Central memory CD8-positive, alpha-beta T cell (primary cell): ENCODE measurements around the gene SEC61A1.
A peak's percentile ranks its signal among the peaks of the same experiment; 100 is the strongest.

Experiments used
- ATAC-seq: fragments of 150-1000 bp; cut with Tn5 transposase; replicated peaks from 2 replicates; pipeline ENCODE4 v1.10.0; 2022; ENCODE audit warnings: mild to moderate bottlenecking, moderate FRiP score, moderate number of reproducible peaks; ENCODE audit not compliant: poor library complexity, severe bottlenecking; ENCODE audit errors: extremely low read depth
- DNase-seq, 2 donors: peaks; one replicate each; pipeline ENCODE4 v3.0.0; 2021; ENCODE audit warnings: low spot score in 2 of 2
- H3K27ac Mint-ChIP-seq: one replicate; pipeline ENCODE4 v1.8.0; 2022; ENCODE audit warnings: low read depth, mild to moderate bottlenecking, moderate library complexity, mixed read lengths
- H3K27me3 Mint-ChIP-seq: one replicate; pipeline ENCODE4 v1.8.0; 2022; ENCODE audit warnings: mixed read lengths
- H3K36me3 Mint-ChIP-seq: one replicate; pipeline ENCODE4 v1.8.0; 2022; ENCODE audit warnings: mild to moderate bottlenecking, moderate library complexity, mixed read lengths; ENCODE audit not compliant: insufficient read depth
- H3K4me1 Mint-ChIP-seq: one replicate; pipeline ENCODE4 v1.8.0; 2022; ENCODE audit warnings: mixed read lengths
- H3K4me3 Mint-ChIP-seq: one replicate; pipeline ENCODE4 v1.8.0; 2022; ENCODE audit warnings: mild to moderate bottlenecking, moderate library complexity, mixed read lengths
- H3K9me3 Mint-ChIP-seq: one replicate; pipeline ENCODE4 v1.8.0; 2022; ENCODE audit warnings: mixed read lengths

Gene SEC61A1

DNA sequence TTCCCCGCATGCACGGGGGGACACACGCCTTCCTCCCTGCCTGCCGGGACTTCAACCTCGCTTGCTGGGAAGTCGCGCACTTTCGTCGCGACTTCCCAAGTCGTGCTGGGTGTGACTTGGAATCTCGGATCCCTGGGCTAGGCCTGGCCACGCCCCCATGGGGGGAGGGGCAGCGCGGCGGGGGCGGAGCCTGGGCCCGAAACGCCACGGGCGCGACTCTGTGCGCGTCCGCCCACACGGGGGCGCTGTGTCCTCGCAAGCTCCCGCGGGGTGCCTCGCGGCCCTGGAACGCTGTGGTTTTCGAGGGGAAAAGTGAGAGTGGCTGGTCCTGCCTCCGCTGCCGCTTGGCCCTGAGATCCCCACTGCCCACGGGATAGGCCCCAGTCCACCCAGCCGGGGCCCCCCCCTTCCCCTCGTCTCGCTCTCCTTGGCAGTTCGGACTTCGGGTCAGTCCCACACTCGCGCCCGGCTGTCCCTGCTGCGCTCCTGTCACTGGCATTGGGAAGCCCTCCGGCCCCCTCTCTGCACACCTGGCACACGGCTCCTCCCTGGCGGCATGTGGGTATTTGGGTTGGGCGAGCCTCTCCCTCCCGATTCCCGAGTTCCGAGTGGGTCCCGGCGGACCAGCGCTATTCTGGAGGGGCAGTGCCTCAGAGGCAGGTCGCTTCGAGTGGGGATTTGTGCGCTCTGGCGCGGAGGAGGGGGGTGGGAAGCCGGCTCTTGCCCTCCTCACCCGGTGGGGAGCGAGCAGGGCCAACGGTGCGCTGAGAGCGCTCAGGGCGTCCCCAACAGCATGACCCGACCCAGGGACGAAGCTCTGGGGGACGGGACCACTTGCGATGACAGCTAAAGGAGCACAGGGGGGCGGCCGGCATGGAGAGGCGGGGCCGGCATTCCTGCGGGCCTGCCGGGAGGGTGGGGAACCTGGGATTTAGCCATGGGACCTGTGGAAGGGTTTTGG is 23.6 kb downstream of the SEC61A1 start:
- Mint-ChIP-seq H3K9me3 (no peaks in the 10 kb centered on the region), H3K4me1 (no peaks in the 10 kb centered on the region), H3K36me3 (peaks cover 24% of the 10 kb centered on the region), H3K27me3 (no peaks in the 10 kb centered on the region), H3K27ac (no peak overlapping the region), H3K4me3 (peak overlapping the region; percentile 58)
- ATAC-seq (peak; percentile 87), DNase-seq (peak; percentile 67 to 81)

DNA sequence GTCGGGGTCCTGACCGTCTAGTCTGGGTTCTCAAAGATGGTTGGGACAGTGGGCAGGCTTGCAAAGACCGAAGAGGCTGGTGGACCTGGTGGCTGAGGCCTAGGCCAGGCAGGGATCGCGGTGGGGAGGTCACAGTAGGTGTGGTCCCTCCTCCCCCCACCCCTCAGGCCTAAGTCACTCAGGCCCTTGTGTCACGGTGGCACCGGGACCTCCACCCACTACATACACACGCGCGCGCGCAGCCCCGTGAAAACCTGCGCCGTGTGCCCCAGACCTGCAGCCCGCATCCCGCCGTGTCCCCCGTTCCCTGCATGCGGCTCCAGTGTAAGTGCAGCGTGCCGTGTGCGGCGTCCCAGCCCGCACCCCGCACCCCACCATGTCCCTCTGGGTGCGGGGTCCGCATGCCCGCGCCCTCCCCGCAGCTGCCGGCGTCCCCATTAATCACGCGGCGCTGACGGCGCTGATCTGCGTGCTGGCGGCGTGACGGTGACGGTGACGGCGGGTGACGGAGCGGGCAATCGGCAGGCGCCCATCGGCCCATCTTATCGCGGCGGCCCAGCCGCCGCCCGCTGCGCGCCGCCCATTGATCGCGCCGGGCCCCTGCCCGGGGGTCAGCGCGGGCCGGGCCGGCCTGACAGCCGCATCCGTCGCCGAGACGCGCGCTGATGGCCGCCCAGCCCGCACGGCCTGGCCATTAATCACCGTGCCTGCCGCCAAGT is 24.4 kb downstream of the SEC61A1 start:
- Mint-ChIP-seq H3K27me3 (no peaks in the 10 kb centered on the region), H3K9me3 (no peaks in the 10 kb centered on the region), H3K27ac (no peak overlapping the region), H3K4me3 (peak overlapping the region; percentile 58), H3K36me3 (peaks cover 20% of the 10 kb centered on the region), H3K4me1 (no peaks in the 10 kb centered on the region)
- DNase-seq (no peak), ATAC-seq (no peak)

DNA sequence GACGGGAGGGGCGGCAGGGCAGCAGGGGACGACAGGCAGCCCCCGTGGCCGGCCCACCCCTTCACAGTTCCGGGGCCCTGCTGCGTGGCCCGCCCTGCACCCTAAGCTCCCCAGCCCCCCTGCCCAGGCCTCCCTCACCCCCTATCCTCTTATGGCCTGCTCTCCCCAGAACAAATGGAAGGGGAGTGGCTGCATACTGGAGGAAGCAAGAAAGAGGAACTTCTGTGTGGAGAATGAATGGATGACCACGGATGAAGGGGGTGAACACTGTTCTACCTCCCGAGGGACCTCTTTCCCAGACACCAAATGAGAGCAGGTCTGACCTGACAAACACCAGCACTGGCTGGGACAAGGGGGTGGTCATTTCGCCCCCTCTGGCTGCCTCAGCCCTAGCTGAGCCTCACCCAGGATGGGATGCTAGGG is 25.0 kb downstream of the SEC61A1 start:
- no peaks in the 10 kb centered on the region for H3K9me3 Mint-ChIP-seq
- no peaks in the 10 kb centered on the region for H3K4me1 Mint-ChIP-seq
- DNase-seq (no peak), ATAC-seq (no peak)
- no peaks in the 10 kb centered on the region for H3K27me3 Mint-ChIP-seq
- H3K36me3 Mint-ChIP-seq: peaks cover 17% of the 10 kb centered on the region
- peak overlapping the region; percentile 9 for H3K4me3 Mint-ChIP-seq
- H3K27ac Mint-ChIP-seq: no peak overlapping the region

DNA sequence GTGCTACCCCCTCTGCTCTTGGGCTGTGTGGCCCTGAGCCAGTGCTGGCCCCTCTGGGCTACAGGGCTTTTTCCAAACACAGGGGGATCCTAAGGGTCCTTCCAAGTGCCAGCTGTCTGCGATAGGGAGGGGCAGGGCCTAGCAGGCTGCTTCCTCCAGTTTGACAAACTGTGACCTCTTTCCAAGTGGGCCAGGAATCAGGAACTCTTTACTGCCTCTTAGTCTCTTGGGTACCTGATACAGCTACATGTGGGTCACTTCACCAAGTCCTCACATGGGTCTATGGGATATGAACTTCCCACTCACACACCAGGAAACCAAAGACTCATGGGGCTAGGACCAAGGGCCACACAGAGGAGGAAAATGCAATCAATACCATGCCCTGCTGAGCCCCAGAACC is 25.4 kb downstream of the SEC61A1 start:
- Mint-ChIP-seq H3K27ac (no peak overlapping the region), H3K27me3 (no peaks in the 10 kb centered on the region), H3K36me3 (peaks cover 14% of the 10 kb centered on the region), H3K4me1 (no peaks in the 10 kb centered on the region), H3K9me3 (no peaks in the 10 kb centered on the region), H3K4me3 (peak overlapping the region; percentile 9)
- ATAC-seq (no peak), DNase-seq (no peak)

DNA sequence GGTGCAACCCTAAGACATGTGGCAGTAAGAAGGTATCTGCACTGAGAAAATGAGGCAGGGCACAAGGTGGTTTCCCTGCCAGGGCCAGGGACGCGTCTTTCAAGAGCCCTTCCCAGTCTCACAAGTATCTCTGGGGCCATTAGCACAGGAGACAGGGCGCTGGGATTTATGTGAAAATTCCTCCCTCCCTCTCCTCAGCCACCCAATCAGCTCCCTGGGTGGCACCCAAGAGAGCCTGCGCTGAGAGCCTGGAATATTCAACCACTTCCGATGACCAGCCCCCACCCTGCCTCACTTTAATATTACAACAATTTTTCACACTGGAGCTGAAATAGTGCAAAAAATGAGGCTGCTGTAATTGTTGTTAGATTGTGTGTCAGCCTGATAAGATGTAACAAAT is 26.1 kb downstream of the SEC61A1 start:
- no peak for DNase-seq
- no peaks in the 10 kb centered on the region for H3K4me1 Mint-ChIP-seq
- no peaks in the 10 kb centered on the region for H3K27me3 Mint-ChIP-seq
- no peak for ATAC-seq
- no peak overlapping the region for H3K27ac Mint-ChIP-seq
- no peak overlapping the region for H3K4me3 Mint-ChIP-seq
- H3K36me3 Mint-ChIP-seq: peaks cover 13% of the 10 kb centered on the region
- no peaks in the 10 kb centered on the region for H3K9me3 Mint-ChIP-seq

DNA sequence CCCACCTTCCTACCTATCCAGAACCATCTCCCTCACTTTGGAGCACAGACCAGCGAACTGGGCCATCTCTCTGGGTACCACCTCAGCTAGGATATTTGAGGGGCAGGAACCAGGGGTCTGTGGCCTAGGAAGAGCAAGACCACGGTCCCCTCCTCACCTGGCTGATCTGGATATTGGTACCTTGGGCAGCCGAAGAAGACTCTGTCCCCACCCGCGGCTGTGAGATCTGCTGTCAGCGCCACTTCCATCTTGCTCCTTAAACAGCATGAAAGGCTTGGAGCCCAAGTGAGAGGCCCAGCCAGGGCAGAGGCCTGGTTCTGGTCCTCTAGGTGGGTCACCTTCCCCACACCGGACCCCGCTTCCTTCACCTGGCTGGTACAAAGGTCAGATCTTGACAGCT is 26.6 kb downstream of the SEC61A1 start:
- no peak for DNase-seq
- no peak for ATAC-seq
- H3K4me1 Mint-ChIP-seq: no peaks in the 10 kb centered on the region
- no peaks in the 10 kb centered on the region for H3K9me3 Mint-ChIP-seq
- no peak overlapping the region for H3K4me3 Mint-ChIP-seq
- no peak overlapping the region for H3K27ac Mint-ChIP-seq
- no peaks in the 10 kb centered on the region for H3K27me3 Mint-ChIP-seq
- H3K36me3 Mint-ChIP-seq: peaks cover 9% of the 10 kb centered on the region

DNA sequence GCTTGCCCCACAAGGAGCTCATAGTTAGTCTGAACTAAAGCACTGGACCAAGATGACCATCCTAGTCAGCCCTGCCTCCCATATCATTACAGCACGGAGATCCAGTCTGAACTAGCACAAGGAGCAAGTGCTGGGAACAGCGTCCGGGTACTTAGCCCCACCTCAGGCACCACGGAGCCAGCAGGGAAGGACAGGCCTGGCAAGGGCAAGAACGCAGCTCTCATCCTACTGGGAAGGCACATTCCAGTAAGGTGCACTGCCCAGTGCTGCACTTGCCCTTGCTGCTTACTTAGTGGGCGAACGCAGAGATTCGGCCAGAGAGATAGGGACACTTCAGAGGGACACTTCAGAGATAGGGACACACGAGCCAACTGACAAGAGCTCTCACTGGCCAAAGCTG is 27.6 kb downstream of the SEC61A1 start:
- H3K4me1 Mint-ChIP-seq: no peaks in the 10 kb centered on the region
- no peak overlapping the region for H3K27ac Mint-ChIP-seq
- no peaks in the 10 kb centered on the region for H3K27me3 Mint-ChIP-seq
- no peaks in the 10 kb centered on the region for H3K9me3 Mint-ChIP-seq
- no peak for ATAC-seq
- DNase-seq: no peak
- H3K4me3 Mint-ChIP-seq: no peak overlapping the region
- peaks cover 12% of the 10 kb centered on the region for H3K36me3 Mint-ChIP-seq

DNA sequence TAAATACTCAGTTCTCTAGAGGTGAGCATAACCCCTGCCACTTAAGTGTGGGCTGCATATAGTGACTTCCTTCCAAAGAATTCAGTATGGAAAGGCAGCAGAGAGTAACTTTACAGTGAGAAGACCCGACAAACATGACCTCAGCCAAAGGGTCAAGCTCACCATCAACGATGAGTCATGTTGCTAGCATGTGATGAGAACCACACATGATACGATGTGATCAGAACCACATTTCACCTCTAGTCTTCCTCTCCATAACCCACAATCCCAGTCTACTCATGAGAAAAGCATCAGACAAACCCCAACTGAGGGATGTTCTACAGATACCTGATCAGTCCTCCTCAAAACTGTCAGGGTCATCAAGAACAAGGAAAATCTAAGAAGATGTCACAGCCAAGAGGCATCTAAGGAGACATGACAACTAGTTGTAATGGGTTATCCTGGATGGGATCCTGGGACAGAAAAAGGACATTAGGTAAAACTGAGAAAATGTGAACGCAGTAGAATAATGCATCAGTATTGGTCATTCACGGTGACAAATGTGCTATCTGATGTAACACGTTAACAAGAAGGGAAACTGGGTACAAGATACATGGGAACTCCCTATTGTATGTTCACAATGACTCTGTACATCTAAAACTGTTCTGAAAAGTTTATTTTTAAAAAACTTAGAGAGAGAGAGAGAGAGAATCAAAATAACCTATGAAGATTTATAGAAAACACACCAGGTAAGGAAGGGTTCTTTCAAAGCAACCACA is 28.3 kb downstream of the SEC61A1 start:
- H3K27me3 Mint-ChIP-seq: no peaks in the 10 kb centered on the region
- H3K9me3 Mint-ChIP-seq: no peaks in the 10 kb centered on the region
- DNase-seq: no peak
- ATAC-seq: no peak
- H3K4me1 Mint-ChIP-seq: no peaks in the 10 kb centered on the region
- no peak overlapping the region for H3K4me3 Mint-ChIP-seq
- no peak overlapping the region for H3K27ac Mint-ChIP-seq
- peaks cover 14% of the 10 kb centered on the region for H3K36me3 Mint-ChIP-seq

DNA sequence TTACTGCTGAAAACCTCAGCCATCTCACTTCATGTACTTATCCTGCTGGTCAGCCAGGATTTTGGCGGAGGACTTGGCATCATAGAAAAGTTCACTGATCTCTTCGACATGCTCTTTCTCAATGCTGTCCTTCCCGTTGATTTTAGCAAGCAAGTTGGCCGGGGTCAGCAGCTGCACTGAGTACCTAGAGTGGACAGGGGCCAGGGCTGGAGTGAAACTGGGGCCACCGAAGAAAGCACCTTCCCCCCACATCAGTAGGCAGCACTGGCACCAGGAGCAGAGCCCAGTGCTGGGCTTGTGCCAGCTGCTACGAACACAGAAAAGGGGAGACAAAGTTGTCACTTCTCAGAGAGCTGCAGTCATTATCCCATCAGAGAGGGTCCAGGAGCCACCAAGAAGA is 29.0 kb downstream of the SEC61A1 start:
- no peak for DNase-seq
- Mint-ChIP-seq H3K27ac (no peak overlapping the region), H3K27me3 (no peaks in the 10 kb centered on the region), H3K4me1 (no peaks in the 10 kb centered on the region), H3K4me3 (no peak overlapping the region), H3K36me3 (peaks cover 14% of the 10 kb centered on the region), H3K9me3 (no peaks in the 10 kb centered on the region)
- no peak for ATAC-seq

DNA sequence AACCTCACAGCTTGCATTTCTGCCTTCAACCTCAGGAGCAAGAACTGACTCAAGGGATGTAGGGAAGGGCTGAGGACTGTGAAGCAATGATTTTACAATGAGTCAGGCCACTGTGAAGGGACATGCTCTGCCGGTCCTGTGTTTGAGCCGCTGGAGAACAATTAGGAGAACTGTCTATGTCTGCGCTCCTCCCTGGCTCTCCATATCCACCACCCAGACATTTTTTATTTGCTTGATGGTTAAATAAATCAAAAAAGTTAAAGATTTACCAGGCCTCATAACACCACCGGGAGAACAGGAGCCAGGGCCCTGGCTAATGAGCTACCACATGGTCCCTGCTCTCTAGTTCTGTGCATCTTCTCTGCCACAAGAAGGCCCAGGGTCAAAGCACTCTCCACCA is 29.6 kb downstream of the SEC61A1 start:
- ATAC-seq: no peak
- H3K9me3 Mint-ChIP-seq: no peaks in the 10 kb centered on the region
- no peaks in the 10 kb centered on the region for H3K4me1 Mint-ChIP-seq
- no peak overlapping the region for H3K27ac Mint-ChIP-seq
- DNase-seq: no peak
- peaks cover 14% of the 10 kb centered on the region for H3K36me3 Mint-ChIP-seq
- H3K27me3 Mint-ChIP-seq: no peaks in the 10 kb centered on the region
- no peak overlapping the region for H3K4me3 Mint-ChIP-seq

DNA sequence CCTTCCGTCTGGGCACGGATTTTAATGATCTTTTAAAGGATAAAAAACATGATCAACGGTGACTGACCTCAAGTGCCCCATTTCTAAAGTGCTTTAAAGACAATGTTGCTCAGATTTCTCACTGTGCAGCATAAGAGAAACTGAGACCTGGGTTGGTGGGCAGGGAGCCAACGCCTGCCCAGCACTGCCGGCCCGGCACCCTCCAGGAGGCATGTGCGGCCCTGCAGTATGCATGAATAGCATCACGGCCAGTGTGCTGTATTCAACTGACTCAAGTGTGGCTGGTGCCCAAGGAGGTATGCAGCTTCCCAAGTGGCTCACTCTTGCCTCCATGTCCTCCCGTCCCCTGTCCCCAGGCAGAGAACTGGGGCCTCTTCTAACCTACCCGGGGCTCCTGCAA is 30.3 kb downstream of the SEC61A1 start:
- H3K4me1 Mint-ChIP-seq: no peaks in the 10 kb centered on the region
- H3K27ac Mint-ChIP-seq: no peak overlapping the region
- H3K36me3 Mint-ChIP-seq: peaks cover 14% of the 10 kb centered on the region
- no peaks in the 10 kb centered on the region for H3K9me3 Mint-ChIP-seq
- DNase-seq (no peak), ATAC-seq (no peak)
- H3K4me3 Mint-ChIP-seq: no peak overlapping the region
- no peaks in the 10 kb centered on the region for H3K27me3 Mint-ChIP-seq

DNA sequence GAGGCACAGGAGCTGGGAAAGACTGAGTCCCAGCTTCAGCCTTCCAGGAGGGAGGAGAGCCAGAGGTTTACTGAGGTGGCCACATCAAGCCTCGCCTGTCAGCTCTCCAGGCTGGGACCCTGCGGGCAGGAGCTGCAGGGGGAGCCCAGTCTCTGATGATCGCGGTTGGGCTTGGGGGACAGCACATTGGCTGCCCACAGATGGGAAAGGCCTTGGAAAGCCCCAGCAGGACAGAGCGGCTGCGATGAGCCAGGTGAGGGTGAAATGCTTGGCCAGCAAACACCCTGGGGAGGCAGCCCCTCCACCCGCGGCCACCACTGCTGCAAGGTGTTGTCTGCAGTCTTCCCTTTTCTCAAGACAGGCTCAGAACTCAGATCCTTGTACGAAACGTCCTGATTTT is 31.2 kb downstream of the SEC61A1 start:
- Mint-ChIP-seq H3K9me3 (no peaks in the 10 kb centered on the region), H3K27ac (no peak overlapping the region), H3K27me3 (no peaks in the 10 kb centered on the region), H3K36me3 (peaks cover 14% of the 10 kb centered on the region), H3K4me1 (no peaks in the 10 kb centered on the region), H3K4me3 (no peak overlapping the region)
- no peak for ATAC-seq
- no peak for DNase-seq
